Islet of Langerhans (tissue), 1 donor: ENCODE measurements around the gene TNFAIP2.
"Not testable (repeated sequence)": the region's sequence is repeated elsewhere in the genome, so short reads cannot be mapped to it uniquely, and the experiment has no call there.

Source experiments
- FAIRE-seq: peaks from one replicate; lab custom pipeline; 2011; peaks lifted over from hg19 to GRCh38; lab: Jason Lieb, UNC

Gene TNFAIP2

GRCh38 chr14:103135333-103136260 is 12.3 kb downstream of the TNFAIP2 start:
- no peak for FAIRE-seq

GRCh38 chr14:103136388-103137271 is 13.4 kb downstream of the TNFAIP2 start:
- FAIRE-seq: no peak

- no peak for FAIRE-seq
These were observed 14.5 kb downstream of the TNFAIP2 start for GRCh38 chr14:103137689-103138300.

GRCh38 chr14:103138301-103139131 is 15.3 kb downstream of the TNFAIP2 start:
- no peak for FAIRE-seq

- no peak for FAIRE-seq
These were observed 16.1 kb downstream of the TNFAIP2 start for GRCh38 chr14:103139132-103140025.

- no peak for FAIRE-seq
These were observed 17.3 kb downstream of the TNFAIP2 start for GRCh38 chr14:103140316-103141109.

GRCh38 chr14:103141117-103141796 is 18.0 kb downstream of the TNFAIP2 start:
- FAIRE-seq: no peak

- FAIRE-seq: no peak
These were observed 18.8 kb downstream of the TNFAIP2 start for GRCh38 chr14:103142026-103142425.

GRCh38 chr14:103142721-103143302 is 19.6 kb downstream of the TNFAIP2 start:
- FAIRE-seq: no peak

GRCh38 chr14:103143506-103143905 is 20.2 kb downstream of the TNFAIP2 start:
- FAIRE-seq: no peak

- no peak for FAIRE-seq
These were observed 20.8 kb downstream of the TNFAIP2 start for GRCh38 chr14:103144085-103144484.

- no peak for FAIRE-seq
These were observed 23.0 kb downstream of the TNFAIP2 start for GRCh38 chr14:103146141-103146709.

GRCh38 chr14:103149351-103150237 is 26.3 kb downstream of the TNFAIP2 start:
- FAIRE-seq: no peak

GRCh38 chr14:103151270-103151945 is 28.1 kb downstream of the TNFAIP2 start:
- no peak for FAIRE-seq

- FAIRE-seq: no peak
These were observed 31.7 kb downstream of the TNFAIP2 start for GRCh38 chr14:103155010-103155409.

GRCh38 chr14:103155416-103155815 is 32.2 kb downstream of the TNFAIP2 start:
- not testable (repeated sequence) for FAIRE-seq
